Skeletal muscle tissue (tissue), 4 donors: ENCODE data around the gene ASIC4. TPM values are rescaled to one million over a fixed set of nuclear protein-coding genes. Genes with fewer than 3 reads are reported as not detected.

ENCODE experiments used
- H3K27ac ChIP-seq: one replicate; pipeline ENCODE4 v1.7.0; 2013; ENCODE audit warnings: mild to moderate bottlenecking, low read depth, low read length, inconsistent platforms
- H3K27me3 ChIP-seq, 3 donors: one replicate each; pipeline ENCODE4 v1.7.0; 2013; ENCODE audit warnings: low read length in 3 of 3; ENCODE audit not compliant: control insufficient read depth in 3 of 3, insufficient read depth in 3 of 3
- H3K36me3 ChIP-seq, 3 donors: one replicate each; pipeline ENCODE4 v1.7.0; 2013; ENCODE audit warnings: low read length in 3 of 3; ENCODE audit not compliant: control insufficient read depth in 3 of 3, insufficient read depth in 3 of 3
- H3K4me1 ChIP-seq, 3 donors: one replicate each; pipeline ENCODE4 v1.7.0; 2013; ENCODE audit warnings: low read length in 3 of 3, mild to moderate bottlenecking in 3 of 3; ENCODE audit not compliant: control insufficient read depth in 3 of 3, insufficient read depth in 3 of 3
- H3K4me3 ChIP-seq, 3 donors: one replicate each; pipeline ENCODE4 v1.7.0; 2013; ENCODE audit warnings: low read length in 3 of 3
- H3K9ac ChIP-seq, 3 donors: one replicate each; pipeline ENCODE4 v1.7.0; 2013; ENCODE audit warnings: low read length in 3 of 3, mild to moderate bottlenecking in 3 of 3, moderate library complexity in 2 of 3, low read depth in 1 of 3
- H3K9me3 ChIP-seq, 3 donors: one replicate each; pipeline ENCODE4 v1.7.0; 2013; ENCODE audit warnings: low read length in 3 of 3; ENCODE audit not compliant: control insufficient read depth in 3 of 3
- total RNA-seq: library from RNA; depleted of rRNA; stranded (reverse); fragments of >200 nt; gene quantifications from one replicate; pipeline ENCODE4 v1.2.3, GENCODE V29; 2014
- donor health status: Osteomylitis.

ASIC4 gene
- total RNA-seq, 1 donor from 2014 or later = not detected

- H3K27ac ChIP-seq = no peak overlapping the region
- peaks cover 22 to 38% (median 27%) of the 10 kb centered on the region in 3 donors for H3K27me3 ChIP-seq
- H3K36me3 ChIP-seq = no peaks in the 10 kb centered on the region
- no peaks in the 10 kb centered on the region for H3K9me3 ChIP-seq
- H3K9ac ChIP-seq = no peak overlapping the region
- no peak overlapping the region for H3K4me3 ChIP-seq
- H3K4me1 ChIP-seq = peaks cover 5 to 14% (median 12%) of the 10 kb centered on the region in 3 donors
Observed at GRCh38 chr2:219531639-219532377, 17.5 kb downstream of the ASIC4 start.

DNA sequence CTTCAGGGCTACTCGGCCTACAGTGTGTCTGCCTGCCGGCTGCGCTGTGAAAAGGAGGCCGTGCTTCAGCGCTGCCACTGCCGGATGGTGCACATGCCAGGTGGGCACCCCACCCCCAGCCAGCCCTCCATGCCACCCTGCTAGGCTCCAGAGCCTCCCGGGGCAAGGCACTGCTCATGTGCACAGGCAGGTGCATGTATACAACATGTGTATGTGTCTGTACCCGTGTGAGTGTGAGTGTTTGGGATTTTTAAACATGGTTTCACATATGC, 18.0 kb downstream of the ASIC4 start:
- Histone ChIP-seq H3K27ac (no peak overlapping the region), H3K4me3 (no peak overlapping the region), H3K27me3 (peaks cover 19 to 33% (median 22%) of the 10 kb centered on the region in 3 donors), H3K36me3 (no peaks in the 10 kb centered on the region), H3K4me1 (peaks cover 4 to 11% (median 9%) of the 10 kb centered on the region in 3 donors), H3K9me3 (no peaks in the 10 kb centered on the region), H3K9ac (no peak overlapping the region)

GRCh38 chr2:219533930-219534661, 19.8 kb downstream of the ASIC4 start:
- peaks cover 4 to 11% (median 9%) of the 10 kb centered on the region in 3 donors for H3K4me1 ChIP-seq
- no peak overlapping the region for H3K9ac ChIP-seq
- peaks cover 12 to 23% (median 13%) of the 10 kb centered on the region in 3 donors for H3K27me3 ChIP-seq
- H3K4me3 ChIP-seq = no peak overlapping the region
- H3K36me3 ChIP-seq = peaks cover 0 to 6% (median 3%) of the 10 kb centered on the region in 3 donors
- H3K9me3 ChIP-seq = no peaks in the 10 kb centered on the region
- no peak overlapping the region for H3K27ac ChIP-seq

DNA sequence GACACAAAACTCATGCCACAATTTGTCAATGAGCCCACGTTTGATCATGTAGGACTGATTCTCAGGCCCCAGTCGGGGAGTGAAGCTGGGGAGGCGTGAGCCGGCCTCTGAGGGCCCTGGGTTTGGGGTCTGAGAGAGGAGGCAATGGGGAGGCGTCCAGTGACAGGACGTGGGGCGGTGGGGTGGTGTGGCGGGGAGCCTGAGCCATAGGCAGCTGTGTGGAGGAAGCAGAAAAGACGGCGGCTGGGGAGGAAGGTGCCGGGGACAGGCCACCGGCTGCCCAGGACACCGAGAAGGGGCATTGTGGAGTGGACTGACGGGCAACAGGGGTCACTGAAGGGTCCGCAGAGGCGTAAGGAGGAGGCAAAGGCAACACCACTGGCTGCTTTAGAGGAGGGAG, 22.1 kb downstream of the ASIC4 start:
- H3K9me3 ChIP-seq = no peaks in the 10 kb centered on the region
- H3K4me3 ChIP-seq = no peak overlapping the region
- peaks cover 15 to 22% (median 17%) of the 10 kb centered on the region in 3 donors for H3K36me3 ChIP-seq
- no peak overlapping the region for H3K9ac ChIP-seq
- H3K27ac ChIP-seq = no peak overlapping the region
- peaks cover under 1 to 2% (median under 1%) of the 10 kb centered on the region in 3 donors for H3K4me1 ChIP-seq
- H3K27me3 ChIP-seq = peaks cover 3 to 19% (median 5%) of the 10 kb centered on the region in 3 donors

- Histone ChIP-seq H3K9me3 (no peaks in the 10 kb centered on the region), H3K27ac (no peak overlapping the region), H3K4me3 (no peak overlapping the region), H3K4me1 (peaks cover 5 to 7% (median 6%) of the 10 kb centered on the region in 3 donors), H3K27me3 (peaks cover 3 to 15% (median 5%) of the 10 kb centered on the region in 3 donors), H3K36me3 (peaks cover 15 to 22% (median 19%) of the 10 kb centered on the region in 3 donors), H3K9ac (no peak overlapping the region)
Observed at GRCh38 chr2:219536967-219537366, 22.7 kb downstream of the ASIC4 start.

DNA sequence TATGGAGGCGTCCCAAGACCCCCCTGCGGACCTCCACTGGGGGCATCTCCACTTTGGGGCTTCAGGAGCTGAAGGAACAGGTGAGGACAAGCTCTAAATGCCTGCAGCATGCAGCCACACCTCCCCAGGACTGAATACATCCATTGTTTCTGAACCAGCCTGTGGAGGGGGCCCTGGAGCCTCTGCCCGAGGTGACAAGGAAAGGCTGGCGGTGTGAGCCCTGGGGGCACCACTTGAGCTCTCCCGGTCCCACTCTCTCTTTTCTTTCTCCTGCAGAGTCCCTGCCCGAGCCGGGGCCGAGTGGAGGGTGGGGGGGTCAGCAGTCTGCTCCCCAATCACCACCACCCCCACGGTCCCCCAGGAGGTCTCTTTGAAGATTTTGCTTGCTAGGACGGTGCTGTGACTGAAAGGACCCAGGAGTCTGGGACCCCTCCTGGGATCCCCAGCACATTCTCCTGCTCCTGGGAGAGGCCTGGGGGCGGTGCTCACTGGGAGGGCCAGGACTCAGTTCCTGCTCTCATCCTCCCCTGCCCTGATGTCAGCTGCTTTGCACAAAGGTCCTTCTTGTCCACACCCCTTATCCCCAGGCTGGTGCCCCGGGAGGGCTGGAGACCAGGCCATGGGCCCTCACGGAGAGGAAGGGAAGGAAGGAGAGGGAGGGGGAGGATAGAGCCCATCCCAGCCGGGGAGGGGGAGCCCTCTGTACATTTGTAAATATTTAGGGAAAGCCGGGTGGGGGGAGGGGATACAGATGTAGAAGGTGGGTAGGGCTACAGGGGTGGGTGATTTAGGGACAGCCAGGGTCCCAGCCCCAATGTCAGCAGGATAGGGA, 23.6 kb downstream of the ASIC4 start:
- no peaks in the 10 kb centered on the region for H3K9me3 ChIP-seq

DNA sequence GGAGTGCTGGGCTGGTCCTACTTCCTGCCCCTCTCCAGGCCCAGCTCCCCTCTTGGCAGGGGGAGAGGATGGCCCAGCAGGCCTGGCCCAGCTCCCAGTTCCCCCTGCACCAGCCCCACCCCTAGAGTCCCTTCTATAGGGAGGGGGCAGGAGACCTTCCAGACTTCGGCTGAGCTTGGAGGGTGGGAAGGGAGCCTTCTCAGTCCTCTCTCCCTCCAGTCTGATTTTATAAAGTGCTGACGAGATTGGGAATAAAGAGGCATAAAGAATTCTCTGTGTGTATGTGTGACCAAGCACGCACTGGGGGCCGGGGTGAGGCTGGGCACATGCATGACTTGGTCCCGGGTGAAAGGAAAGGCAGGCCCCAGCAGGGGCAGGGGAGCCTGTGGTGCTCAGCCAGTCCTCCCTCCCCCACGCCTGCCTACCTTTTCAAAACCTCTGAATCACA, 24.2 kb downstream of the ASIC4 start:
- Histone ChIP-seq H3K27me3 (peaks cover 0 to 2% (median 0%) of the 10 kb centered on the region in 3 donors), H3K36me3 (peaks cover 15 to 22% (median 19%) of the 10 kb centered on the region in 3 donors), H3K9ac (no peak overlapping the region), H3K27ac (no peak overlapping the region), H3K4me1 (peaks cover 14 to 18% (median 16%) of the 10 kb centered on the region in 3 donors), H3K4me3 (no peak overlapping the region), H3K9me3 (no peaks in the 10 kb centered on the region)

More for the DNA sequence above, 23.6 kb downstream of the ASIC4 start:
- no peak overlapping the region for H3K4me3 ChIP-seq
- no peak overlapping the region for H3K9ac ChIP-seq
- H3K27me3 ChIP-seq = peaks cover 0 to 6% (median 3%) of the 10 kb centered on the region in 3 donors
- H3K36me3 ChIP-seq = peaks cover 15 to 22% (median 19%) of the 10 kb centered on the region in 3 donors
- no peak overlapping the region for H3K27ac ChIP-seq
- peaks cover 13 to 16% (median 15%) of the 10 kb centered on the region in 3 donors for H3K4me1 ChIP-seq

DNA sequence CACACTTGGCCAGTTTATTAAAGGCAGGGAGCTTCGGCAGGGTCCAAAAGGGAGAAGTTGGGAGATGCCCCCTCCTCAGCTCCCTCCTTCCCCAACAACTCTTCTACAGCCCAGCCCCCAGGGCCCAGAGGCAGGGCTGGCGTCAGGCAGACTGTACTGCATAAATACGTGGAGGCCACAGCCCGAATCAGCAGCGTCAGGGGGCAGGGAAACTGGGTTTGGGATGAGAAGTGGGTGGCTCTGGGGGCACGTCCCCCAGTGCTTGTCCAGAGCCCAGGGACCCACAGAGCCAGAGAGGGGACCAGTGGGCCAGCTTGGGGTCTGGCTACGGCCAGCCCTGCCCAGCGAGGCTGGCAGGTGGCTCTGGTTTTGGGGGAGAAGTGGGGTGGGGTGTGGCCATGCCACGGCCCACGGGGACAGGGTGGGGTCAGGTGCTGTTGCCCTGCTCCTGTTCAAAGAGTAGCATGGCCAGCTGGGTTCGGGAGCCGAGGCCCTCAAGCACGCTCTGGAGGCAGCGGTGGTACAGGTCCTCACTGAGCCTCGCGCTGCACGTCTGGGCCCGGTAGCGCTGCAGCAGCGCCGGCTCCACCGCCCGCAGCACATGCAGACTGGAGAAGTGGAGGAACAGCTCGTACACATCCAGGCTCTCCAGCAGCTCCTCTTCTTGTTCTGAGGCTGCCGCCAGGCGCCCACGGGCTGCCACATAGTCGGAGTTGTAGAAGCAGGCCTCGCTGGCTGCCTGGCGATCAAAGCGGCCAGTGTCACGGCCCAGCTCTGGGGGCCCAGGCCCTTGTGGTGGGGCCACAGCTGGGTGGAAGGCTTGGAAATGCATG, 24.9 kb downstream of the ASIC4 start:
- H3K27ac ChIP-seq = no peak overlapping the region
- no peak overlapping the region for H3K9ac ChIP-seq
- H3K36me3 ChIP-seq = peaks cover 15 to 22% (median 19%) of the 10 kb centered on the region in 3 donors

More for the DNA sequence above, 24.9 kb downstream of the ASIC4 start:
- no peaks in the 10 kb centered on the region for H3K9me3 ChIP-seq
- no peaks in the 10 kb centered on the region for H3K27me3 ChIP-seq
- no peak overlapping the region for H3K4me3 ChIP-seq
- H3K4me1 ChIP-seq = peaks cover 16 to 21% (median 19%) of the 10 kb centered on the region in 3 donors
